Sciatic nerve (tissue), 2 donors: ENCODE results near the gene CTXND2. TPM values are rescaled to one million over a fixed set of nuclear protein-coding genes. Genes with fewer than 3 reads are reported as not detected.

Experiments
- ATAC-seq: fragments of 200-7000 bp; cut with Tn5 transposase; one replicate; pipeline ENCODE4 v1.9.1; 2020; ENCODE audit warnings: mild to moderate bottlenecking, moderate library complexity
- DNase-seq: peaks from one replicate; pipeline ENCODE4 v3.0.0-alpha.2; 2020; ENCODE audit warnings: low spot score
- intact Hi-C: fragments of 100-400 bp; cut with DNase I; formaldehyde crosslinking; loops from one replicate; pipeline ENCODE4 v1.14.2; 2022
- total RNA-seq: library from RNA; stranded (reverse); fragmentation: NEBNext Ultra II Directional; extraction: Animal tissue kit (Norgen Biotek cat#: 25700); gene quantifications from one replicate; pipeline ENCODE4 v1.2.1, GENCODE V29; 2021
- donor health status: DM: no; HTN: no; CAD: no.
- donor health status: DM: no; HTN: no; CAD: no.

The CTXND2 gene
- total RNA-seq, 1 donor from 2014 or later, result not detected

- intact Hi-C loops, result no loop called here
- DNase-seq, result no peak
- ATAC-seq, result no peak
These were observed 44.8 kb downstream of the CTXND2 start for GRCh38 chr1:150931773-150932172.

- no peak for DNase-seq
- no peak for ATAC-seq
- intact Hi-C loops, result no loop called here
These were observed 57.9 kb downstream of the CTXND2 start for GRCh38 chr1:150944856-150945255.

DNA sequence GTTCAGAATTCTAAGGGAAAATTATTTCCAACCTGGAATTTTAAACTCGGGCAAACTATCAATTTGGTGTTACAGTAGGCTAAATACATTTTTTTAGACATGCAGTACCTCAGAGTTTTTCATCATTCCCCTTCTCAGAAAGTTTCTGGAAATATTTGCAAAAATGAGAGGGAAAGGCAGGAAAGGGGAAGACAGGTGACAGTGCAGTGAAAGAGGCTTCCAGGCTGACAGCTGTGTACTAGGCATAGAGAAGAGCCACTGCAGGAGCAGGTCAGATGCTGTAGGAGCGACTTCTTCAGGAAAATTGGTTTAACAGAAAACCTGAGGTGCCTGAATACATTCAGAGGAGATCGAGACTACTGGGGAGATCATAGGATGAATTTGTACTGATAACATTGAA lies 67.8 kb downstream of the CTXND2 start:
- intact Hi-C loops, result no loop called here
- ATAC-seq (no peak), DNase-seq (no peak)

GRCh38 chr1:150955280-150955679 lies 68.3 kb downstream of the CTXND2 start:
- DNase-seq, result no peak
- intact Hi-C loops, result no loop called here
- ATAC-seq, result no peak

GRCh38 chr1:150957666-150958065 lies 70.7 kb downstream of the CTXND2 start:
- DNase-seq (no peak), ATAC-seq (no peak)
- intact Hi-C loops, result loop anchor here (1.0 kb wide), 1 partner anchor 46 kb away; no protein-coding TSS in a partner anchor

- no peak for ATAC-seq
- intact Hi-C loops, result no loop called here
- DNase-seq, result no peak
These were observed 73.7 kb downstream of the CTXND2 start for GRCh38 chr1:150960646-150961045.

GRCh38 chr1:150961756-150962155 lies 74.8 kb downstream of the CTXND2 start:
- intact Hi-C loops, result no loop called here
- DNase-seq (no peak), ATAC-seq (no peak)

Other genes starting within 250 kb of the CTXND2 start
- 27.6 TPM for gene GOLPH3L, start 190.0 kb upstream of the CTXND2 start, total RNA-seq
- gene HORMAD1, start 166.2 kb upstream of the CTXND2 start, total RNA-seq, result 3.8 TPM
- 80.9 TPM for gene CTSS, start 121.4 kb upstream of the CTXND2 start, total RNA-seq
- 101 TPM for gene CTSK, start 78.9 kb upstream of the CTXND2 start, total RNA-seq
- 68.1 TPM for gene ARNT, start 10.5 kb upstream of the CTXND2 start, total RNA-seq
- 52.0 TPM for gene SETDB1, start 39.2 kb downstream of the CTXND2 start, total RNA-seq
- gene CERS2, start 87.7 kb downstream of the CTXND2 start, total RNA-seq, result 215 TPM
- 5.6 TPM for gene ANXA9, start 95.2 kb downstream of the CTXND2 start, total RNA-seq
- 50.5 TPM for gene MINDY1, start 119.8 kb downstream of the CTXND2 start, total RNA-seq
- gene PRUNE1, start 121.3 kb downstream of the CTXND2 start, total RNA-seq, result 22.6 TPM
- gene BNIPL, start 149.4 kb downstream of the CTXND2 start, total RNA-seq, result 0.22 TPM
- 5.6 TPM for gene C1orf56, start 160.6 kb downstream of the CTXND2 start, total RNA-seq
- gene CDC42SE1, start 172.5 kb downstream of the CTXND2 start, total RNA-seq, result 106 TPM
- 2.5 TPM for gene MLLT11, start 173.3 kb downstream of the CTXND2 start, total RNA-seq
- 31.7 TPM for gene GABPB2, start 183.6 kb downstream of the CTXND2 start, total RNA-seq